HG02870 (cell line): ENCODE measurements around the gene SND1.

Source experiments
- ATAC-seq: cut with Tn5 transposase; IDR thresholded peaks from one replicate; pipeline ENCODE4 v1.9.1; 2021; ENCODE audit warnings: mild to moderate bottlenecking, moderate library complexity; ENCODE audit not compliant: unreplicated experiment

SND1 gene

GRCh38 chr7:127764681-127765080, 112.7 kb downstream of the SND1 start:
- ATAC-seq = no peak

GRCh38 chr7:127765150-127765549, 113.2 kb downstream of the SND1 start:
- ATAC-seq = no peak

GRCh38 chr7:127766831-127767459, 115.0 kb downstream of the SND1 start:
- ATAC-seq = no peak

- ATAC-seq = no peak
Measured at GRCh38 chr7:127768241-127768640, 116.2 kb downstream of the SND1 start.

GRCh38 chr7:127769137-127769536, 117.1 kb downstream of the SND1 start:
- no peak for ATAC-seq

- no peak for ATAC-seq
Measured at GRCh38 chr7:127769696-127770400, 117.9 kb downstream of the SND1 start.

GRCh38 chr7:127770885-127771284, 118.9 kb downstream of the SND1 start:
- ATAC-seq = no peak

- ATAC-seq = no peak
Measured at GRCh38 chr7:127771707-127772106, 119.7 kb downstream of the SND1 start.

GRCh38 chr7:127776776-127777386, 124.9 kb downstream of the SND1 start:
- no peak for ATAC-seq

GRCh38 chr7:127780489-127780888, 128.5 kb downstream of the SND1 start:
- no peak for ATAC-seq

GRCh38 chr7:127781081-127781480, 129.1 kb downstream of the SND1 start:
- ATAC-seq = no peak

GRCh38 chr7:127782075-127782474, 130.1 kb downstream of the SND1 start:
- no peak for ATAC-seq

- peak; percentile 80 for ATAC-seq
Measured at GRCh38 chr7:127782654-127783559, 130.9 kb downstream of the SND1 start.

- ATAC-seq = no peak
Measured at GRCh38 chr7:127786184-127786583, 134.2 kb downstream of the SND1 start.

GRCh38 chr7:127789031-127789430, 137.0 kb downstream of the SND1 start:
- ATAC-seq = no peak

GRCh38 chr7:127791446-127792189, 139.6 kb downstream of the SND1 start:
- ATAC-seq = no peak

GRCh38 chr7:127792528-127793342, 140.7 kb downstream of the SND1 start:
- ATAC-seq = no peak

GRCh38 chr7:127793582-127793981, 141.6 kb downstream of the SND1 start:
- no peak for ATAC-seq

- no peak for ATAC-seq
Measured at GRCh38 chr7:127794136-127794535, 142.1 kb downstream of the SND1 start.

- no peak for ATAC-seq
Measured at GRCh38 chr7:127794551-127794950, 142.6 kb downstream of the SND1 start.
